Heart left ventricle (tissue), 16 donors: ENCODE data around the gene GGNBP2. TPM values are rescaled to one million over a fixed set of nuclear protein-coding genes. Genes with fewer than 3 reads are reported as not detected.

Experiments
- ATAC-seq, 4 donors: fragments of 200-7000 bp; cut with Tn5 transposase; one replicate each; pipeline ENCODE4 v1.9.1; 2020 to 2022; ENCODE audit warnings: moderate library complexity in 4 of 4, mild to moderate bottlenecking in 3 of 4, moderate number of reproducible peaks in 1 of 4
- DNase-seq, 5 donors: peaks; one replicate each; pipeline ENCODE4 v3.0.0-alpha.2; 2020
- H3K27ac ChIP-seq, 12 donors: fragments of 200-600 bp; sonication (generic) in 4 of 12; one replicate each; pipeline versions ENCODE4 v1.5.0 to v1.8.0; 2016 to 2022; ENCODE audit warnings: mild to moderate bottlenecking in 2 of 12
- H3K27me3 ChIP-seq, 9 donors: fragments of 200-600 bp; sonication (generic) in 2 of 9; one replicate each; pipeline versions ENCODE4 v1.5.1 to v1.8.0; 2016 to 2022; ENCODE audit warnings: mild to moderate bottlenecking in 3 of 9
- H3K36me3 ChIP-seq, 9 donors: fragments of 200-600 bp; sonication (generic) in 2 of 9; one replicate each; pipeline versions ENCODE4 v1.5.0 to v1.8.0; 2018 to 2022; ENCODE audit warnings: mild to moderate bottlenecking in 2 of 9
- H3K4me1 ChIP-seq, 12 donors: fragments of 200-600 bp; sonication (generic) in 4 of 12; one replicate each; pipeline versions ENCODE4 v1.5.0 to v1.8.0; 2016 to 2022; ENCODE audit warnings: mild to moderate bottlenecking in 3 of 12
- H3K4me3 ChIP-seq, 12 donors: fragments of 200-600 bp; sonication (generic) in 4 of 12; one replicate each; pipeline versions ENCODE4 v1.5.0 to v1.8.0; 2017 to 2022; ENCODE audit warnings: mild to moderate bottlenecking in 9 of 12, moderate library complexity in 4 of 12
- H3K9me3 ChIP-seq, 12 donors: fragments of 200-600 bp; sonication (generic) in 4 of 12; one replicate each; pipeline versions ENCODE4 v1.5.0 to v1.8.0; 2016 to 2022; ENCODE audit warnings: mild to moderate bottlenecking in 1 of 12
- POLR2A ChIP-seq, 2 donors: fragments of 450-650 bp; IDR thresholded peaks; one replicate each; pipeline ENCODE4 v1.6.1; 2017; ENCODE audit warnings: antibody characterized with exemption in 2 of 2, mild to moderate bottlenecking in 2 of 2, moderate library complexity in 2 of 2
- WGBS, 4 donors: extraction: QIAGEN DNeasy Blood & Tissue Kit in 2 of 4; methylation state at CpG; one replicate each; pipeline versions ENCODE4 v1.1.5 to v1.1.7; 2013 to 2018; 5-methylcytosine and 5-hydroxymethylcytosine counted together
- intact Hi-C, 10 donors: fragments of 100-400 bp; cut with DNase I; formaldehyde crosslinking; loops; one replicate each; pipeline versions ENCODE4 v1.11.1 to v1.14.2; 2022
- polyA plus RNA-seq, 2 donors: library from polyadenylated mRNA; stranded (reverse); fragments of 200-250 nt; gene quantifications; one replicate each; pipeline ENCODE4 v1.2.3, GENCODE V29; 2013
- total RNA-seq, 9 donors: library from RNA; depleted of rRNA in 2 of 9; stranded (reverse); fragments of >200 nt in 2 of 9; fragmentation: NEBNext Ultra II Directional in 3 of 9; extraction: Animal tissue kit (Norgen Biotek cat#: 25700) in 3 of 9; gene quantifications; one replicate each; pipeline versions ENCODE4 v1.1.0 to v1.2.4, GENCODE V29; 2016 to 2023
- TF ChIP-seq, protein P1 (sequence below), 12 donors: fragments of 200-600 bp; sonication (generic) in 4 of 12; IDR thresholded peaks; one replicate each; pipeline versions ENCODE4 v1.5.0 to v1.8.0; 2018 to 2022; ENCODE audit warnings: antibody characterized with exemption in 12 of 12, mild to moderate bottlenecking in 5 of 12
- donor health status: ischemic (EF 13 %, LVEDD 7.1; RV severe dilation, severe dysfunction).
- donor health status: healthy with polysubstance abuse.
- donor health status: DM: no; HTN: yes; CAD: no.
- donor health status: DM: no; HTN: no; CAD: no.
- donor health status: ischemic (EF 25% LVEDD 6.9; RV normal size, moderate dysfunction).
- donor health status: ischemic (EF 25% LVEDD 5.7; RV mildly dilated, moderate dysfunction).
- donor health status: healthy.
- donor health status: DM: yes; HTN: yes; CAD: no.
- donor health status: ischemic (EF 35%, LVEDD 5.7; RV mildly dilated, moderate dysfunction).
- donor health status: nonischemic (EF 11% LVEDD 7.7; RV severe dilation, severe dysfunction).
- donor health status: DM: yes; HTN: yes; CAD: no.
- donor health status: PGD.
- donor health status: ischemic (EF 29% LVEDD 5.4; RV normal size, mild dysfunction).
- donor health status: nonischemic (EF 23%, LVEDD 6.1; RV moderate dilation, normal function).

Gene GGNBP2
- total and polyA plus RNA-seq, 11 donors = 27.4 to 62.9 (median 40.5) TPM

DNA sequence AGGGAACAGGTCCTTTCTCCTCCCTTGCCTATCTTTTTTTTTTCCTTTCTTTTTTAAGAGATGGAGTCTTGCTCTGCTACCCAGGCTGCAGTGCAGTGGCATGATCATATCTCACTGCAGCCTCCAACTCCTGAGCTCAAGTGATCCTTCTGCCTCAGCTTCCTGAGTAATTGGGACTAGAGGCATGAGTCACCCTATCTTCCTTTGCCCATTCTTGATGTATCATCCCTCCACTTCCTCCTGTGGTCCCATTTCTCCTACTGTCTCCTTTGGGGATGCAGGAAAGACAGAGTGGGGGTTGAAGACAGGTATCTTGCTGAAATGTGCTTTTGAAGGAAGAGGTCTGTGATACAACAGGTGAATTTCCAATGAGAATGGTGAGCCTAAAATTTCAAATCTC, 15.6 kb upstream of the GGNBP2 start:
- no peak overlapping the region for H3K4me3 ChIP-seq
- no peaks in the 10 kb centered on the region for H3K27me3 ChIP-seq
- peaks cover 0 to 88% (median 71%) of the 10 kb centered on the region in 9 donors for H3K36me3 ChIP-seq
- DNase-seq (no peak), ATAC-seq (no peak)
- H3K4me1 ChIP-seq = peaks cover 0 to 8% (median 5%) of the 10 kb centered on the region in 12 donors
- intact Hi-C loops = no loop called here
- TF ChIP-seq, protein P1, sequence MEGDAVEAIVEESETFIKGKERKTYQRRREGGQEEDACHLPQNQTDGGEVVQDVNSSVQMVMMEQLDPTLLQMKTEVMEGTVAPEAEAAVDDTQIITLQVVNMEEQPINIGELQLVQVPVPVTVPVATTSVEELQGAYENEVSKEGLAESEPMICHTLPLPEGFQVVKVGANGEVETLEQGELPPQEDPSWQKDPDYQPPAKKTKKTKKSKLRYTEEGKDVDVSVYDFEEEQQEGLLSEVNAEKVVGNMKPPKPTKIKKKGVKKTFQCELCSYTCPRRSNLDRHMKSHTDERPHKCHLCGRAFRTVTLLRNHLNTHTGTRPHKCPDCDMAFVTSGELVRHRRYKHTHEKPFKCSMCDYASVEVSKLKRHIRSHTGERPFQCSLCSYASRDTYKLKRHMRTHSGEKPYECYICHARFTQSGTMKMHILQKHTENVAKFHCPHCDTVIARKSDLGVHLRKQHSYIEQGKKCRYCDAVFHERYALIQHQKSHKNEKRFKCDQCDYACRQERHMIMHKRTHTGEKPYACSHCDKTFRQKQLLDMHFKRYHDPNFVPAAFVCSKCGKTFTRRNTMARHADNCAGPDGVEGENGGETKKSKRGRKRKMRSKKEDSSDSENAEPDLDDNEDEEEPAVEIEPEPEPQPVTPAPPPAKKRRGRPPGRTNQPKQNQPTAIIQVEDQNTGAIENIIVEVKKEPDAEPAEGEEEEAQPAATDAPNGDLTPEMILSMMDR (IDR thresholded peaks at IDR 0.05) = no peak
- TF ChIP-seq POLR2A (IDR thresholded peaks at IDR 0.05) = no peak
- no peaks in the 10 kb centered on the region for H3K9me3 ChIP-seq
- no peak overlapping the region for H3K27ac ChIP-seq

DNA sequence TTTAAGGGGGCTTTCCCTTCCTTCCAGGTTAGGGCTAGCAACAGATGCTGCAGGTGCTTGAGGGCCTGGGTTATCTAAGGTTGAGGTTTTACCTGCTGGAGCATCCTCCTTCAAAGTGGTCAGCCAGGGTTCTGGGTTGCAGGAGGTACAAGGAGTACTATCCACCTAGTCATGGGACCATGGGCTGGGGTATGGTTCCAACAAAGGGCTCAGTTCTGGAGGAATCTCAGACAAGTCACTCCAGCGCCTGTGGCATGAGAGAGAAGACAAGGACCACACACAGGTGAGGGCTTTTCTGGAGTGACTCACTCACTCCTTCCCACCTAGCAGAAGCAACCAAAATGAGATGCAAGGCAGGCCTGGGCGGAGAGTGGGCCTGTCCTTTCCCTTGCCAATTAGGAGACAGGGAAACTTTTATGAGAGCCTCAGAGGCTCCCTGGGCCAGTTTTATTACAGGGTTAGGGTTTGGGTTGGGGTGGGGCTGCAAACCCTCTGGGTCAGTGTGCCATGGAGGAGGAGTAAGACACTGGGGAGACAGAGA, 12.2 kb upstream of the GGNBP2 start:
- H3K4me3 ChIP-seq = no peak overlapping the region
- H3K27me3 ChIP-seq = no peaks in the 10 kb centered on the region
- no peak for DNase-seq
- H3K27ac ChIP-seq = no peak overlapping the region
- TF ChIP-seq, protein P1 (IDR thresholded peaks at IDR 0.05) = no peak
- ATAC-seq = no peak
- 94 to 100% (median 96%) methylated on average over 2 of the region's 2 CpGs for whole genome bisulfite sequencing, 4 donors
- H3K4me1 ChIP-seq = peaks cover 0 to 22% (median 14%) of the 10 kb centered on the region in 12 donors
- intact Hi-C loops = loop anchor here in 5 of 10 donors (5.0 to 10.0 kb wide), 3 partner anchors 40 to 48 kb away; partner anchors contain the start of gene ZNHIT3 (in 4 of the 5)
- no peaks in the 10 kb centered on the region for H3K9me3 ChIP-seq
- H3K36me3 ChIP-seq = peaks cover 0 to 61% (median 44%) of the 10 kb centered on the region in 9 donors

DNA sequence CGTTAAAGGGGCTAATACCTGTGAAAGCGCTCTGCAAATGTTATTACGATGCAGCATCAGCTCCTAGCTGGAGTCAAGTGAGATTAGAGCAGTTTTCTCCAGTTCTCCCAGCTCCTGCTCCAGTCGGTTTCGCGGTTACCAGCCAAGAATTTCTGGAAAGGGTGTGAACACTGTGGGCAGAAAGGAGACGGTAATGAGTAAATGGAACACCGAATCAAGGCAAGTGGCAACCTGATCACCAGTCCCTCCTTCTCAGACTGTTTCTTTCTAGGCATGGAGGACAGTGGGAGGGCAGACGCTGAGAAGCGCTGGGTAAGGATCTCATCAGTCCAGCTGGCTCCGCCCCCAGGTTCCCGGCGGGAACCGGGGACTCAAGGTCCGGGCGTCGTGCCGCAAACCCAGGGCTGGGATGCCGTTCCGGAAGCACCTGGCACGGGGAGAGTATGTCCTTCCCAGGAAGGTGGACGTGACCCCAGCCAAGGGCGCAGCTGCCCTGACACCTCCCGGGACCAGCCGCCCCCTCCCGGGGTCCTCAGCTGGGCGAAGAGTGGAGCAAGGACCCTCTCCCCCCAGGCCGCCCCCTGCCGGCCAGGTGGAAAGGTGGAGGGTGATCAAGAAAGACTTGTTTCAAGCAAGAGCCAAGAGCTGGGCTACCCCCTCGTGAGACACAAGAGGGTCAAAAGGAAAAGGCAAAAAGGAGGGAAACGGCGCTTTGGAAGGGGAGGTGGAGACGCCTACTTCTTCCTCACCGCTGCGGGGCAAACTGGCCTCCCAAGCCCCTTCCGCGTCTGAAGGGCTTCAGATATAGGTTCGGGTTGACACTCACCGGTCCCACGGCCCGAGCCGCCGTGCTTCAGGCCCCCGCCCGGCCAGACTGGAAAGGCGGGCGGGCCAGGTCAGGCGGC, 10.5 kb upstream of the GGNBP2 start:
- peak overlapping the region; percentile 84 to 99 (median 96) for H3K27ac ChIP-seq
- peaks cover 0 to 62% (median 45%) of the 10 kb centered on the region in 9 donors for H3K36me3 ChIP-seq
- no peaks in the 10 kb centered on the region for H3K27me3 ChIP-seq
- TF ChIP-seq, protein P1 (IDR thresholded peaks at IDR 0.05) = peak; percentile 17 to 57 (median 48)
- TF ChIP-seq POLR2A (IDR thresholded peaks at IDR 0.05) = no peak
- intact Hi-C loops = loop anchor here in 6 of 10 donors (2.0 to 10.0 kb wide), 4 partner anchors 42 to 67 kb away; partner anchors contain the start of genes ZNHIT3 (in 4 of the 6) and MRM1 (in 1 of the 6)
- H3K4me1 ChIP-seq = peaks cover 0 to 22% (median 14%) of the 10 kb centered on the region in 12 donors
- 8 to 11% (median 8%) methylated on average over 42 to 48 of the region's 48 CpGs for WGBS, 4 donors
- H3K4me3 ChIP-seq = peak overlapping the region; percentile 38 to 94 (median 82)
- H3K9me3 ChIP-seq = no peaks in the 10 kb centered on the region
- peak in 3 of 4 donors; percentile 48 to 60 (median 48) for ATAC-seq
- peak; percentile 50 to 76 (median 74) for DNase-seq
